HepG2 (cell line): ENCODE data around the gene FBXW12. TPM values are rescaled to one million over a fixed set of nuclear protein-coding genes. Genes with fewer than 3 reads are reported as not detected.

Experiments
- FIP1L1 ChIP-seq: fragments of 200-400 bp; formaldehyde crosslinking; IDR thresholded peaks from 2 replicates; pipeline ENCODE4 v1.6.1; 2018; ENCODE audit warnings: low read depth, mild to moderate bottlenecking, low read length, moderate library complexity, borderline replicate concordance; ENCODE audit not compliant: insufficient read depth
- GATAD1 ChIP-seq: IDR thresholded peaks from 2 replicates; pipeline ENCODE4 v1.6.1; 2016; ENCODE audit warnings: missing genetic modification reagents, missing compliant biosample characterization
- HOXA3 ChIP-seq: sonication (generic); formaldehyde crosslinking; IDR thresholded peaks from 2 replicates; pipeline ENCODE4 v1.5.0; 2020; ENCODE audit warnings: missing genetic modification reagents
- SKI ChIP-seq: fragments of 450-650 bp; IDR thresholded peaks from one replicate; pipeline ENCODE4 v1.6.1; 2018; ENCODE audit warnings: mild to moderate bottlenecking; ENCODE audit not compliant: partially characterized antibody
- SP140L ChIP-seq: sonication (generic); formaldehyde crosslinking; IDR thresholded peaks from 2 replicates; pipeline ENCODE4 v1.4.0; 2020; ENCODE audit warnings: missing genetic modification reagents, borderline replicate concordance
- ZFY ChIP-seq: sonication (generic); formaldehyde crosslinking; IDR thresholded peaks from 2 replicates; pipeline ENCODE4 v1.4.0; 2020; ENCODE audit warnings: missing genetic modification reagents
- ZMAT3 ChIP-seq: sonication (generic); formaldehyde crosslinking; conservative IDR thresholded peaks from 2 replicates; pipeline ENCODE4 v1.7.0; 2021; ENCODE audit warnings: missing genetic modification reagents
- ZNF205 ChIP-seq: IDR thresholded peaks from 2 replicates; pipeline ENCODE4 v1.6.1; 2018; ENCODE audit warnings: missing biosample characterization, missing genetic modification reagents
- ZNF317 ChIP-seq: sonication (generic); formaldehyde crosslinking; IDR thresholded peaks from 2 replicates; pipeline ENCODE4 v1.5.0; 2020; ENCODE audit warnings: mild to moderate bottlenecking, missing genetic modification reagents
- ZNF614 ChIP-seq: IDR thresholded peaks from 2 replicates; pipeline ENCODE4 v1.6.1; 2018; ENCODE audit warnings: missing biosample characterization, missing genetic modification reagents, inconsistent platforms, borderline replicate concordance
- ZNF678 ChIP-seq: sonication (generic); formaldehyde crosslinking; IDR thresholded peaks from 2 replicates; pipeline ENCODE4 v1.4.0; 2020; ENCODE audit warnings: mild to moderate bottlenecking, missing genetic modification reagents
- ZNF747 ChIP-seq: sonication (generic); formaldehyde crosslinking; IDR thresholded peaks from 2 replicates; pipeline ENCODE4 v1.8.1; 2023; ENCODE audit warnings: missing genetic modification reagents, mild to moderate bottlenecking, borderline replicate concordance
- polyA plus RNA-seq, 8 experiments: library from polyadenylated mRNA; depleted of rRNA in 3 of 8; stranded (reverse) in 7 of 8; unstranded in 1 of 8; fragments of >200 nt; fragmentation: Illumina TruSeq in 4 of 8; extraction: Trizol in 4 of 8; gene quantifications; 2 replicates each; pipeline versions ENCODE4 v1.2.1 to v1.2.3, GENCODE V29; 2011 to 2016; ENCODE audit warnings: low read depth in 4 of 8, missing spikeins in 1 of 8, mixed read lengths in 1 of 8; ENCODE audit not compliant: insufficient read depth in 1 of 8
- total RNA-seq, 5 experiments: library from RNA; depleted of rRNA; stranded (reverse); fragments of >200 nt; fragmentation: Illumina TruSeq; extraction: Trizol; gene quantifications; 2 replicates each; pipeline ENCODE4 v1.2.3, GENCODE V29; 2016; ENCODE audit warnings: low read depth in 1 of 5
- TF ChIP-seq, protein P1 (sequence below): sonication (generic); formaldehyde crosslinking; IDR thresholded peaks from 2 replicates; pipeline ENCODE4 v1.5.1; 2020; ENCODE audit warnings: missing genetic modification reagents, mild to moderate bottlenecking, borderline replicate concordance
- TF ChIP-seq, protein P2 (sequence below): sonication (generic); formaldehyde crosslinking; IDR thresholded peaks from 2 replicates; pipeline ENCODE4 v1.5.0; 2020; ENCODE audit warnings: missing genetic modification reagents
- TF ChIP-seq, protein P3 (sequence below): sonication (generic); formaldehyde crosslinking; IDR thresholded peaks from 2 replicates; pipeline ENCODE4 v1.5.1; 2020; ENCODE audit warnings: mild to moderate bottlenecking, missing genetic modification reagents, moderate library complexity
- TF ChIP-seq, protein P4 (sequence below): sonication (generic); formaldehyde crosslinking; IDR thresholded peaks from 2 replicates; pipeline ENCODE4 v1.8.0; 2022; ENCODE audit warnings: low read depth, missing genetic modification reagents
- TF ChIP-seq, protein P5 (sequence below): sonication (generic); formaldehyde crosslinking; IDR thresholded peaks from 2 replicates; pipeline ENCODE4 v1.9.0; 2021; ENCODE audit warnings: missing genetic modification reagents, mild to moderate bottlenecking, borderline replicate concordance

Gene FBXW12
- total and polyA plus RNA-seq, 2 of the 13 experiments (the other 11 are each of a cell fraction or from before 2014, with no cell fraction given) = not detected

DNA sequence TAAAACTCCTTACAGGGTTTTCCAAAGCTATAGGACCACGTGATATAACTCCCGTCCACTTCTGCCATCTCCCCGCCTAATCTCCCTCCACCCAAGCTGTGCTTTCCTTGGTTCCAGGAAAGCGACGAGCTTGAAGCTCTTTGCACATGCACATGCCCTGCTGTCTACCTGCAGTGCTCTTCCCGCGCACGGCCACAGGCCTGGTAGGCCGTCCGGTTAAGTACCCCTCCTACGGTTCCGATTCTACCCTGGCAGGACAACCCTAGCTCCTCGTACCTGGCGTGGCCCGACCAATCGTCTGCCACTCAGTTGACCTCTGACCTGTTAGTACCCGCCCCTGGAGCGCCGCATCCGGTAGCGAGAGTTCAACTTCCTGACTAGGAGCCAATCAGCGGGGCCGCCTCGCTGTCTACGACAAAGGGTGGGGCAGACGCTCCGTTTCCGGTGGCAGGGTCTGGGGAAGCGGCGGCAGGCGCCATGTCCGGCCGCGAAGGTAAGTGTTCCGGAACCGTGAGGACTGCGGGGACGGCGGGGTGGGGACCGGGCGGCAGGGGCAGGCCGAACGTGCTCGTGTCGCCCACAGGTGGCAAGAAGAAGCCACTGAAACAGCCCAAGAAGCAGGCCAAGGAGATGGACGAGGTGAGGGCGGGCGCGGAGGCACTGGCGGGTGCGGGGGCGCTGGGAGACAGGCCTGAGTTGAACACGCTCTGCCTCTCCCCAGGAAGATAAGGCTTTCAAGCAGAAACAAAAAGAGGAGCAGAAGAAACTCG is 68.0 kb downstream of the FBXW12 start, which contains the start of the genes CCDC51 and TMA7 (continued):
- TF ChIP-seq ZNF205 (CRISPR knock-in tag) = no peak
- TF ChIP-seq, protein P1, sequence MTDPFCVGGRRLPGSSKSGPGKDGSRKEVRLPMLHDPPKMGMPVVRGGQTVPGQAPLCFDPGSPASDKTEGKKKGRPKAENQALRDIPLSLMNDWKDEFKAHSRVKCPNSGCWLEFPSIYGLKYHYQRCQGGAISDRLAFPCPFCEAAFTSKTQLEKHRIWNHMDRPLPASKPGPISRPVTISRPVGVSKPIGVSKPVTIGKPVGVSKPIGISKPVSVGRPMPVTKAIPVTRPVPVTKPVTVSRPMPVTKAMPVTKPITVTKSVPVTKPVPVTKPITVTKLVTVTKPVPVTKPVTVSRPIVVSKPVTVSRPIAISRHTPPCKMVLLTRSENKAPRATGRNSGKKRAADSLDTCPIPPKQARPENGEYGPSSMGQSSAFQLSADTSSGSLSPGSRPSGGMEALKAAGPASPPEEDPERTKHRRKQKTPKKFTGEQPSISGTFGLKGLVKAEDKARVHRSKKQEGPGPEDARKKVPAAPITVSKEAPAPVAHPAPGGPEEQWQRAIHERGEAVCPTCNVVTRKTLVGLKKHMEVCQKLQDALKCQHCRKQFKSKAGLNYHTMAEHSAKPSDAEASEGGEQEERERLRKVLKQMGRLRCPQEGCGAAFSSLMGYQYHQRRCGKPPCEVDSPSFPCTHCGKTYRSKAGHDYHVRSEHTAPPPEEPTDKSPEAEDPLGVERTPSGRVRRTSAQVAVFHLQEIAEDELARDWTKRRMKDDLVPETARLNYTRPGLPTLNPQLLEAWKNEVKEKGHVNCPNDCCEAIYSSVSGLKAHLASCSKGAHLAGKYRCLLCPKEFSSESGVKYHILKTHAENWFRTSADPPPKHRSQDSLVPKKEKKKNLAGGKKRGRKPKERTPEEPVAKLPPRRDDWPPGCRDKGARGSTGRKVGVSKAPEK = 0 out of 2 replicates have a peak, but pooled peaks have one; percentile 53
- no peak for TF ChIP-seq FIP1L1
- TF ChIP-seq ZNF747 (CRISPR knock-in tag) = peak; percentile 92
- TF ChIP-seq ZMAT3 (CRISPR knock-in tag) = peak; percentile 84; the same call in 1 of the 2 replicates
- TF ChIP-seq, protein P2, sequence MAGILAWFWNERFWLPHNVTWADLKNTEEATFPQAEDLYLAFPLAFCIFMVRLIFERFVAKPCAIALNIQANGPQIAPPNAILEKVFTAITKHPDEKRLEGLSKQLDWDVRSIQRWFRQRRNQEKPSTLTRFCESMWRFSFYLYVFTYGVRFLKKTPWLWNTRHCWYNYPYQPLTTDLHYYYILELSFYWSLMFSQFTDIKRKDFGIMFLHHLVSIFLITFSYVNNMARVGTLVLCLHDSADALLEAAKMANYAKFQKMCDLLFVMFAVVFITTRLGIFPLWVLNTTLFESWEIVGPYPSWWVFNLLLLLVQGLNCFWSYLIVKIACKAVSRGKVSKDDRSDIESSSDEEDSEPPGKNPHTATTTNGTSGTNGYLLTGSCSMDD (CRISPR knock-in tag) = no peak
- TF ChIP-seq SP140L (CRISPR knock-in tag) = no peak
- TF ChIP-seq, protein P3, sequence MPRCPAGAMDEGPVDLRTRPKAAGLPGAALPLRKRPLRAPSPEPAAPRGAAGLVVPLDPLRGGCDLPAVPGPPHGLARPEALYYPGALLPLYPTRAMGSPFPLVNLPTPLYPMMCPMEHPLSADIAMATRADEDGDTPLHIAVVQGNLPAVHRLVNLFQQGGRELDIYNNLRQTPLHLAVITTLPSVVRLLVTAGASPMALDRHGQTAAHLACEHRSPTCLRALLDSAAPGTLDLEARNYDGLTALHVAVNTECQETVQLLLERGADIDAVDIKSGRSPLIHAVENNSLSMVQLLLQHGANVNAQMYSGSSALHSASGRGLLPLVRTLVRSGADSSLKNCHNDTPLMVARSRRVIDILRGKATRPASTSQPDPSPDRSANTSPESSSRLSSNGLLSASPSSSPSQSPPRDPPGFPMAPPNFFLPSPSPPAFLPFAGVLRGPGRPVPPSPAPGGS (CRISPR knock-in tag) = peak; percentile 71; the same call in 1 of the 2 replicates
- peak; percentile 71 for TF ChIP-seq HOXA3
- peak; percentile 93 for TF ChIP-seq GATAD1 (CRISPR knock-in tag)
- peak; percentile 34; the same call in 1 of the 2 replicates for TF ChIP-seq ZNF614
- no peak for TF ChIP-seq ZNF678 (CRISPR knock-in tag)
- peak; percentile 31 for TF ChIP-seq SKI
- TF ChIP-seq ZFY (CRISPR knock-in tag) = peak; percentile 94
- TF ChIP-seq, protein P4, sequence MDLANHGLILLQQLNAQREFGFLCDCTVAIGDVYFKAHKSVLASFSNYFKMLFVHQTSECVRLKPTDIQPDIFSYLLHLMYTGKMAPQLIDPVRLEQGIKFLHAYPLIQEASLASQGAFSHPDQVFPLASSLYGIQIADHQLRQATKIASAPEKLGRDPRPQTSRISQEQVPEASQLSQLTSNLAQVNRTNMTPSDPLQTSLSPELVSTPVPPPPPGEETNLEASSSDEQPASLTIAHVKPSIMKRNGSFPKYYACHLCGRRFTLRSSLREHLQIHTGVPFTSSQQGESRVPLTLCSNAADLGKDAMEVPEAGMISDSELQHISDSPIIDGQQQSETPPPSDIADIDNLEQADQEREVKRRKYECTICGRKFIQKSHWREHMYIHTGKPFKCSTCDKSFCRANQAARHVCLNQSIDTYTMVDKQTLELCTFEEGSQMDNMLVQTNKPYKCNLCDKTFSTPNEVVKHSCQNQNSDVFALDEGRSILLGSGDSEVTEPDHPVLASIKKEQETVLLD (CRISPR knock-in tag) = 0 out of 2 replicates have a peak, but pooled peaks have one; percentile 68
- TF ChIP-seq, protein P5, sequence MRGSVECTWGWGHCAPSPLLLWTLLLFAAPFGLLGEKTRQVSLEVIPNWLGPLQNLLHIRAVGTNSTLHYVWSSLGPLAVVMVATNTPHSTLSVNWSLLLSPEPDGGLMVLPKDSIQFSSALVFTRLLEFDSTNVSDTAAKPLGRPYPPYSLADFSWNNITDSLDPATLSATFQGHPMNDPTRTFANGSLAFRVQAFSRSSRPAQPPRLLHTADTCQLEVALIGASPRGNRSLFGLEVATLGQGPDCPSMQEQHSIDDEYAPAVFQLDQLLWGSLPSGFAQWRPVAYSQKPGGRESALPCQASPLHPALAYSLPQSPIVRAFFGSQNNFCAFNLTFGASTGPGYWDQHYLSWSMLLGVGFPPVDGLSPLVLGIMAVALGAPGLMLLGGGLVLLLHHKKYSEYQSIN (CRISPR knock-in tag) = no peak
- peak; percentile 82; the same call in 1 of the 2 replicates for TF ChIP-seq ZNF317 (CRISPR knock-in tag)
